Lower leg skin (tissue), 4 donors: ENCODE data around the gene ERN2. TPM values are rescaled to one million over a fixed set of nuclear protein-coding genes. Genes with fewer than 3 reads are reported as not detected.
"Not testable (repeated sequence)": the region's sequence is repeated elsewhere in the genome, so short reads cannot be mapped to it uniquely, and the experiment has no call there.

ENCODE experiments used
- DNase-seq, 2 donors: peaks; one replicate each; pipeline ENCODE4 v3.0.0-alpha.2; 2019; ENCODE audit warnings: low spot score in 2 of 2
- H3K4me3 ChIP-seq: fragments of 200-600 bp; sonication (generic); 2 replicates; pipeline ENCODE4 v1.5.1; 2017; ENCODE audit warnings: mild to moderate bottlenecking, low read depth; ENCODE audit not compliant: poor library complexity, severe bottlenecking
- POLR2A ChIP-seq, 2 donors: fragments of 450-650 bp; IDR thresholded peaks; one replicate each; pipeline ENCODE4 v1.6.1; 2016 to 2017; ENCODE audit warnings: antibody characterized with exemption in 2 of 2, mild to moderate bottlenecking in 1 of 2, moderate library complexity in 1 of 2
- WGBS, 2 donors: methylation state at CpG; one replicate each; pipeline ENCODE4 v1.1.5; 2018; 5-methylcytosine and 5-hydroxymethylcytosine counted together
- intact Hi-C: fragments of 100-400 bp; cut with DNase I; formaldehyde crosslinking; loops from one replicate; pipeline ENCODE4 v1.15.0; 2023; ENCODE audit warnings: low total_unique reads
- total RNA-seq, 4 donors: library from RNA; depleted of rRNA; stranded (reverse); fragments of >200 nt; gene quantifications; one replicate each; pipeline ENCODE4 v1.1.0, GENCODE V29; 2016
- TF ChIP-seq, protein P1 (sequence below), 3 donors: fragments of 450-650 bp; IDR thresholded peaks; one replicate each; pipeline ENCODE4 v1.5.1; 2016; ENCODE audit warnings: antibody characterized with exemption in 3 of 3, mild to moderate bottlenecking in 3 of 3, moderate library complexity in 2 of 3

The ERN2 gene
- total RNA-seq, 4 donors from 2014 or later: 0.25 to 2.4 (median 0.49) TPM

DNA sequence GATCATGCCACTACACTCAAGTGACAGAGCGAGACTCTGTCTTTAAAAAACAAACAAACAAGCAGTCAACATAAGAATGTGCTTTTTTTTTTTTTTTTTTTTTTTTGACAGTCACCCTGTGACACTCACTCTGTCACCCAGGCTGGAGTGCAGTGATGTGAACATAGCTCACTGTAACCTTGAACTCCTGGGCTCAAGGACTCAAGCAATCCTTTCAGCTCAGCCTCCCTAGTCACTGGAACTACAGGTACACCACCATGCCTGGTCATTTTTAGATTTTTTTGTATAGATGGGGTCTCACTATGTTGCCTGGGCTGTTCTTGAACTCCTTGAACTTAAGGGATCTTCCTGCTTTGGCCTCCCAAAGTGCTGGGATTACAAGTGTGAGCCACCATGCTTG, 26.5 kb upstream of the ERN2 start:
- DNase-seq: peak in 1 of 2 donors; percentile 40
- TF ChIP-seq POLR2A (IDR thresholded peaks at IDR 0.05): no peak
- TF ChIP-seq, protein P1, sequence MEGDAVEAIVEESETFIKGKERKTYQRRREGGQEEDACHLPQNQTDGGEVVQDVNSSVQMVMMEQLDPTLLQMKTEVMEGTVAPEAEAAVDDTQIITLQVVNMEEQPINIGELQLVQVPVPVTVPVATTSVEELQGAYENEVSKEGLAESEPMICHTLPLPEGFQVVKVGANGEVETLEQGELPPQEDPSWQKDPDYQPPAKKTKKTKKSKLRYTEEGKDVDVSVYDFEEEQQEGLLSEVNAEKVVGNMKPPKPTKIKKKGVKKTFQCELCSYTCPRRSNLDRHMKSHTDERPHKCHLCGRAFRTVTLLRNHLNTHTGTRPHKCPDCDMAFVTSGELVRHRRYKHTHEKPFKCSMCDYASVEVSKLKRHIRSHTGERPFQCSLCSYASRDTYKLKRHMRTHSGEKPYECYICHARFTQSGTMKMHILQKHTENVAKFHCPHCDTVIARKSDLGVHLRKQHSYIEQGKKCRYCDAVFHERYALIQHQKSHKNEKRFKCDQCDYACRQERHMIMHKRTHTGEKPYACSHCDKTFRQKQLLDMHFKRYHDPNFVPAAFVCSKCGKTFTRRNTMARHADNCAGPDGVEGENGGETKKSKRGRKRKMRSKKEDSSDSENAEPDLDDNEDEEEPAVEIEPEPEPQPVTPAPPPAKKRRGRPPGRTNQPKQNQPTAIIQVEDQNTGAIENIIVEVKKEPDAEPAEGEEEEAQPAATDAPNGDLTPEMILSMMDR (IDR thresholded peaks at IDR 0.05): no peak
- 68 to 70% methylated on average over 1 of the region's 1 CpG for whole genome bisulfite sequencing, 2 donors
- intact Hi-C loops: loop anchor here (5.0 kb wide), 1 partner anchor 298 kb away; no protein-coding TSS in a partner anchor
- no peak overlapping the region for H3K4me3 ChIP-seq

DNA sequence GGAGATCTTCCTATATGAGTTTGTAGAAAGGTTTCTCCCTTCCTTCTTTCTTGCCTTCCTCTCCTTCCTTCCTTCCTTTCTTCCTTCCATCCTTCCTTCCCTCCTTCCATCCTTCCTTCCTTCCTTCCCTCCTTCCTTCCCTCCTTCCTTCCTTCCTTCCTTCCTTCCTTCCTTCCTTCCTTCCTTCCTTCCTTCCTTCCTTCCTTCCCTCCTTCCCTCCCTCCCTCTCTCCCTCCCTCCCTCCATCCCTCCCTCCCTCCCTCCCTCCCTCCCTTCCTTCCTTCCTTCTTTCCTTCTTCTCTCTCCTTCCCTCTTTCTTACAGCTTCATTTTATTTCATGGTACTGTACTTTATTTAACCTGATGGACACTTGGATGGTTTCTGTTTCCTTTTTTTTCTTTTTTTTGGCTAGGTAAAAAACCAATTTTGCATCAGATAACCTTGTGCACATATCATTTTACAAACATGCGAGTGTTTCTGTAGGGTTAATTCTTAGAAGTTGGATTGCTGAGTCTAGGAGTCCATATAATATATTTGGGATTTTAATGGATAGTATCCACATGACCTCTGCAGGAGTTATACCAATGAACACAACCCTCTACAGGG, 24.5 kb upstream of the ERN2 start:
- intact Hi-C loops: loop anchor here (5.0 kb wide), 1 partner anchor 300 kb away; no protein-coding TSS in a partner anchor
- not testable (repeated sequence) for DNase-seq, H3K4me3 ChIP-seq
- 82 to 100% methylated on average over 1 of the region's 1 CpG for WGBS, 2 donors

DNA sequence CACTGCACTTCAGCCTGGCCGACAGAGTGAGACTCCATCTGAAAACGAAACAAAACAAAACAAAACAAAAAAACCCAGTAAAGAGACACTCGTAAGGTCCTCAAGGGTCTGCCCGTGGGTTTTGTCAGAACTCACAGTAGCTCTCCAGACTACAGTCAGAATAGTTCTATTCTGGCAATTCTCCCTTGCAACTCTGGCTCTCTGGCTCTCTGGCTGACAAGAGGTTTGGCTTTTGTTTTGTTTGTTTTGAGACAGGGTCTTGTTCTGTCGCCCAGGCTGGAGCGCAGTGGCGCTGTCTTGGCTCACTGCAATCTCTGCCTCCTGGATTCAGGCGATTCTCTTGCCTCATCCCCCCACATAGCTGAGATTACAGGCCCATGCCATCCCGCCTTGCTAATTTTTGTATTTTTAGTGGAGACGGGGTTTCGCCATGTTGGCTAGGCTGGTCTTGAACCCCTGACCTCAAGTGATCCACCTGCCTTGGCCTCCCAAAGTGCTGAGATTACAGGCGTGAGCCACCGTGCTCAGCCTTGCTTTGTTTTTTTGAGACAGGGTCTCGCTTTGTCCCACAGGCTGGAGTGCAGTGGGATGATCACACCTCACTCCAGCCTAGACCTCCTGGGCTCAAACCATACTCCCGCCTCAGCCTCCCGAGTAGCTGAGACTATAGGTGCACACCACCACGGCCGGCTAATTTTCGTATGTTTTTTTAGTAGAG, 21.3 kb upstream of the ERN2 start:
- peak in 1 of 2 donors; percentile 69 for DNase-seq
- TF ChIP-seq, protein P1 (IDR thresholded peaks at IDR 0.05): no peak
- no peak for TF ChIP-seq POLR2A (IDR thresholded peaks at IDR 0.05)
- intact Hi-C loops: no loop called here
- 84 to 85% methylated on average over 19 of the region's 19 CpGs for WGBS, 2 donors
- H3K4me3 ChIP-seq: no peak overlapping the region

DNA sequence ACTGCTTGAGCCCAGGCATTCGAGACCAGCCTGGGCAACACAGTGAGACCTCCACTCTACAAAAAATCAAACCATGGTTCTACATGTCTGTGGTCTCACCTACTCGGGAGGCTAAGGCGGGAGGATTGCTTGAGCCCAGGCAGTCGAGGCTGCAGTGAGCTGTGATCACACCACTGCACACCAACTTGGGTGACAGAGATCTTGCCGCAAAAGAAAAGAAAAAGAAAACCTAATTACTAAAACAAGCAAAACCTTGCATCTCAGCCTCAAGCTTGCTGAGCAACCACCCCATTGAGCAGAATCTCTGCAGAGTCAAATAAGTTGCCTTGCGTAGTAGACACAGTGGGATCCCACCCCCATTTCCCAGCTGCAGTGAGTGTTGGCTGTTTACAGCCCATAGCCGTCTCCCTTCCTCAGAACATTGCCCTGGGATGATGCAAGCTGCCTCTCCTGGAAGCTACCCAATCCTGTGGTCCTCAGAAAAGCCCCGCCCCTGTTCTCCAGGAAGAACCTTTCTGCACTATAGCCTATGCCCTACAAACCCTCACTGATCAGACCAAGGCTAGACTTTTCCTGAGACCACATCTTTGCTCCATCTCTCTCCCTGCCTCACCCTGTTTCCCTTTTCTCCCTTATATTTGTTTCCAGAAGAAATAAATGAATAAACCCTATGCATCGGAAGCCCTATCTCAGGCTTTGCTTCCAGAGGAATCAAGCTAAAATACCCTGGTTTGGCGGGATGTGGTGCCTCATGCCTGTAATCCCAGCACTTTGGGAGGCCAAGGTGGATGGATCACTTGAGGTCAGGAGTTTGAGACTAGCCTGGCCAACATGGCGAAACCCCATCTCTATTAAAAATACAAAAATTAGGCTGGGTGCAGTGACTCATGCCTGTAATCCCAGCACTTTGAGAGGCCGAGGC, 16.7 kb upstream of the ERN2 start:
- 73 to 77% methylated on average over 12 of the region's 12 CpGs for WGBS, 2 donors
- TF ChIP-seq POLR2A (IDR thresholded peaks at IDR 0.05): no peak
- TF ChIP-seq, protein P1 (IDR thresholded peaks at IDR 0.05): no peak
- no peak overlapping the region for H3K4me3 ChIP-seq
- intact Hi-C loops: no loop called here
- peak in 1 of 2 donors; percentile 48 for DNase-seq

DNA sequence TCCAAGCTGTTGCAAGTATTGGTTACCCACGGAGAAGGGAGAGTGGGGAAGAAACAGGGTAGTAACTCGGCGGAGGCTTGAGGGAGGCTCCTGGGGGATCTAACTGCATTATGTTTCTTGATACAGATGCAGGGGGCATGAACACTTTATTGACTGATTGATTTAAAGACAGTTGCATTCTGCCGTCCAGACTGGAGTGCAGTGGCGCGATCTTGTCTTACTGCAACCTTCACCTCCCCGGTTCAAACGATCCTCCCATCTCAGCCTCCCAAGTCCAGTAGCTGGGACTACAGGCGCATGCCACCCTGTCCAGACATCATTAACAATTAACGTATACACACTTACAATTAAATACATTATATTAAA, 15.1 kb upstream of the ERN2 start:
- peak in 1 of 2 donors; percentile 34 for DNase-seq
- intact Hi-C loops: no loop called here
- 57 to 61% methylated on average over 10 of the region's 10 CpGs for WGBS, 2 donors
- TF ChIP-seq, protein P1 (IDR thresholded peaks at IDR 0.05): no peak
- TF ChIP-seq POLR2A (IDR thresholded peaks at IDR 0.05): no peak
- no peak overlapping the region for H3K4me3 ChIP-seq

DNA sequence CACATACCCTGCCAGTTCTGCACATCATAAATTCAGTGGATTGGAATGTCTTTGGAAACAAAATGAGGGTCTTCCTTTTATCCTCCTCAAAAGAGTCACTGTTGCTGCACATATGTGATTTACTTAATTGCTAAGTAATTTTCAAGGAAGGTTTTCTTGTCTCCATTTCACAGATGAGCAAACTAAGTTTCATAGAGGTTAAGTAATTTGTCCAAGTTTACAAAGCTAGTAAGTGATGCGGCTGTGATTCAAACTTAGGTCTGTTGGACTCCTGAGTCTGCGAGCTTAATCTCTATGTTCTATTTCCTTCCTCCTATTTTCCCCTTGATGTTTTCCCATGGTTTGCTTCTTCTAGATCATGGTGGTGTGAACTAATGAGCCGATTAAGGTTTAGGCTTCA, 13.7 kb upstream of the ERN2 start:
- TF ChIP-seq, protein P1 (IDR thresholded peaks at IDR 0.05): no peak
- no peak for TF ChIP-seq POLR2A (IDR thresholded peaks at IDR 0.05)
- H3K4me3 ChIP-seq: no peak overlapping the region
- no peak for DNase-seq
- intact Hi-C loops: no loop called here
- 80 to 91% methylated on average over 3 of the region's 3 CpGs for WGBS, 2 donors
